DMS79 (cell line): ENCODE data around the gene CSF2.

Source experiments
- DNase-seq: peaks from one replicate; lab custom pipeline; 2025; lab: John Stamatoyannopoulos, UW

The CSF2 gene

DNA sequence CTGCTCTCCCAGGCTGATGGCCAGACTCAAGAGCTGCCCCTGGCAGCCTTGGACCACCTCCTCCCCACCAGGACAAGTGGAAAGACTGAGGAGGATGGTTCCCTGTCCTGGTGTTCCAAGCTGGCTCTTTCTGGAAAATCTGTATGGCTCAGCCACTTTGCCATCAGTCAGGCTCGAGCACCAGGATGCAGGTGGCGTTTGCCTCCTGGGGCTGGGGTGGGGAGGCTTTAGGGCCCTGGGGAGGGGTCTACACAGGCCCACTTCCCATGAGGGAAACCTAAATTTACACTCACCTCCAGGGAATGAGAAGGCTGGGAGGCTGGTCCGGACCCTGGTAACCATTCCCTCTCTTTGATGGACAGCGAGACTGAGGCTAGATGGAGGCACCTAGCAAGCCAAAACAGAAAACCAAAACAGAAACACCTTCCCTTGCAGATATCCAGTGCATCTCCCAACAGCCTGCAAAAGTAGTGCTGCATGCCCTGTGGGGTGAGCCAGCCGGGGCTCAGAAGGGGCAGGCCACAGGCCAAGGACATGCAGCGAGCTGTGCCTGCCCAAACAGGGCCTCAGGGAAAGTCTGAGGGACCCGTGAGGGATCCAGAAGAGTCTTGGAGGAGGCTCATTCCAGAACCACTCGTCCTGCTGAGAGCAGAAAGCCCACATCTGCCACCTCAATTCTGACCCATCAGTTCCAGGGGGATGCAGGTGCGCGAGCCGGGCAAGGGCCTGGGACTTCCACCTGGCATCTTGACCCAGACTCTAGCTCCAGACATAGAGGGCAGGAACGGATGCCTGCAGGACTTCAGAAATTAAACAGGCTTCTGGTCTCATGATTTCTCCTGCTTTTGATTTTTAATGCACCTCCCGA, 5.4 kb upstream of the CSF2 start:
- DNase-seq = no peak

DNA sequence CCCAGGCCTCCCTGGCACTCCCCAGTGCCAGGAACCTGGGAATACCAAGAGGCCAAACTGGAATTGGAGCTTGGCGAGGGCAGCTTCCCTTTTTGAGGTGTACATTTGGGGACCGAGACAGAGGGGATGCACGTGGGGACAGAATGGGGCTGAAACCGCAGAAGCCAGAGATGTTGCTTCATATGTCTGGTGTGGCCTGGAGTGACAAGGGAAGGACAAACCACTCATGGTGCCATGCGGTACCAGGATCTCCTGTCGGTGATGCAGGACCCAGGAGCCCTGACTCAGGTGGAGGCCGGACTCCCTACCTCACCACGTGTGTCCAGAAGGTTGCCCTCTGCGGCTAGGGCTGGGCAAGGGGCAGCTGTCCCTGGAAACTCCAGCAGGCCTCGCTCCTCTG, 4.0 kb upstream of the CSF2 start:
- no peak for DNase-seq

- no peak for DNase-seq
Measured at GRCh38 chr5:132069994-132070393, 3.6 kb upstream of the CSF2 start.

DNA sequence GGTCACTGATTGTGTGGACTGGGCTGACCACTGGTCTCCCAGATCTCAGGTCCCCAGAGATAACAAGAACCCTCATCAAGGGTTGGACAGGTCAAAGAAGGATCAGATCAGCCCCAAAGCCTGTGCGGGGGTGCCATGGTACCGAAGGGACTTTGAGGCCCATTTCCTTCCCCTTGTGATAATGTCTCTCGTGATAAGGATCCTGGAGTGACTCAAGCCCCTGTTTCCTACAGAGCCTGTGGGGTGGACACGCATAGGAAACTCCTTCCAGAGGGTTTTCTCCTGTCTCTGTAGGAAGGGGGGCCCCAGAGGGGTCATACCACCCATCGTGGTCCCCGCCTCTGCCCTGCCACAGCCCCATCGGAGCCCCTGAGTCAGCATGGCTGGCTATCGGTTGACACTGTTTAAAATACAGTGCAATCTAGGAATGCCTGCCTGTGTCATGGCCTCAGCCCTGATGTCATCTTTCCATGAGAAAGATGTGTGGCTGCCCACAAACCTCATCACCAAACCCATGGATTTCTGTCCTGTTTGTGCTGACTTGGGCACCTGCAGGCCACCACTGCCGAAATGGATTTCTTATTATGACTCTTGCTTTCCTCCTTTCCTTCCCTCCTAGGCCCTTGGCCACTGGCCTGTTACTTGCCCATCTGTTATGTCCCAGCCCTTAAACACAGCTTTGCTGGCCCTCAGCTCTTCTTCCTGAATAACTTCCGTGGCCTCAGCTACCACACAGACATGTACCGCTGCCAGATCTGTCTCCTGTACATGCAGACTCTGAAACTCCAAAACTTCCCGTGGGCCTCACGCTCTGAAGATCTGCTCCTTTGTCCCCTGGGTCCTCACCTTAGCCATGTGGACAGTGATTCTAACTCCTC, 2.9 kb upstream of the CSF2 start:
- DNase-seq = no peak

DNA sequence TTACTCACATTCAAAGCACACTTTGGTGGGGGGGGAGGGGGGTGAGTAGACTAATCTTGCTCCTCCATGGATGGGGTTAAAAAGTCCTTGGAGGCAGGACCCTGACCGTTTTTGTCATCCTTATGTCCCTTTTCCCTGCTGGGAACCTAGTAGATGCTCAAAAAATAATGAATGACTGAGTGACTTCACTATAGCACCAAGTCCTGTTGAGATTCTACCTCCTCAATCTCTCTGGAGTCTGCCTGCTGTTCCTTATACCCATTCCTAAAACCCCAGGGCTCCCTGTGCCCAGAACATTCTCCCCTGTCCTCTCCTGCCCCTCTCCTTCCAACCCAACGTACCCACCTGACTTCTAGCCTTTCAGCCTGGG, 2.3 kb upstream of the CSF2 start:
- DNase-seq = no peak

GRCh38 chr5:132072070-132072469, 1.5 kb upstream of the CSF2 start:
- no peak for DNase-seq

DNA sequence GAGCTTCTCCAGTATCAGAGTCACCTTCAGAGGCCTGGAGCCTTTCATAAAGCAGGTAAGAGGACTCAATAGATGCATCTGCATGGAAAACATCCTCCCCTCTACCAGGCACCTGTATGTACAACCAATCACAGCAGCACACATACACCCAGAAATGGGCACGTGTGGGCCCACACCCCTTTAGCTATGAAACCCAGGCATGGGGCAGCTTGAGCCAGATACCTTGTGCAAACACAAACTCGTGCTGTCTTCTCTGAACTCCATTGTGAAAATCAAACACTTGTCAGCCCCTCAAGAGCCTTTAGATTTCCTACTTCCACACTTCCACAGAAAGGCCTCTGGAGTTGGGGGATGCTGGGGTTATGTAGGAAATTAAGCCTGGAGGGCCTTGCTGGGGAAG, 1.1 kb upstream of the CSF2 start:
- DNase-seq = no peak

DNA sequence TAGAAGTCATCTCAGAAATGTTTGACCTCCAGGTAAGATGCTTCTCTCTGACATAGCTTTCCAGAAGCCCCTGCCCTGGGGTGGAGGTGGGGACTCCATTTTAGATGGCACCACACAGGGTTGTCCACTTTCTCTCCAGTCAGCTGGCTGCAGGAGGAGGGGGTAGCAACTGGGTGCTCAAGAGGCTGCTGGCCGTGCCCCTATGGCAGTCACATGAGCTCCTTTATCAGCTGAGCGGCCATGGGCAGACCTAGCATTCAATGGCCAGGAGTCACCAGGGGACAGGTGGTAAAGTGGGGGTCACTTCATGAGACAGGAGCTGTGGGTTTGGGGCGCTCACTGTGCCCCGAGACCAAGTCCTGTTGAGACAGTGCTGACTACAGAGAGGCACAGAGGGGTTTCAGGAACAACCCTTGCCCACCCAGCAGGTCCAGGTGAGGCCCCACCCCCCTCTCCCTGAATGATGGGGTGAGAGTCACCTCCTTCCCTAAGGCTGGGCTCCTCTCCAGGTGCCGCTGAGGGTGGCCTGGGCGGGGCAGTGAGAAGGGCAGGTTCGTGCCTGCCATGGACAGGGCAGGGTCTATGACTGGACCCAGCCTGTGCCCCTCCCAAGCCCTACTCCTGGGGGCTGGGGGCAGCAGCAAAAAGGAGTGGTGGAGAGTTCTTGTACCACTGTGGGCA, 642 bp downstream of the CSF2 start:
- no peak for DNase-seq

GRCh38 chr5:132074772-132075718, 1.5 kb downstream of the CSF2 start:
- no peak for DNase-seq

GRCh38 chr5:132075719-132076077, 2.1 kb downstream of the CSF2 start:
- DNase-seq = no peak

DNA sequence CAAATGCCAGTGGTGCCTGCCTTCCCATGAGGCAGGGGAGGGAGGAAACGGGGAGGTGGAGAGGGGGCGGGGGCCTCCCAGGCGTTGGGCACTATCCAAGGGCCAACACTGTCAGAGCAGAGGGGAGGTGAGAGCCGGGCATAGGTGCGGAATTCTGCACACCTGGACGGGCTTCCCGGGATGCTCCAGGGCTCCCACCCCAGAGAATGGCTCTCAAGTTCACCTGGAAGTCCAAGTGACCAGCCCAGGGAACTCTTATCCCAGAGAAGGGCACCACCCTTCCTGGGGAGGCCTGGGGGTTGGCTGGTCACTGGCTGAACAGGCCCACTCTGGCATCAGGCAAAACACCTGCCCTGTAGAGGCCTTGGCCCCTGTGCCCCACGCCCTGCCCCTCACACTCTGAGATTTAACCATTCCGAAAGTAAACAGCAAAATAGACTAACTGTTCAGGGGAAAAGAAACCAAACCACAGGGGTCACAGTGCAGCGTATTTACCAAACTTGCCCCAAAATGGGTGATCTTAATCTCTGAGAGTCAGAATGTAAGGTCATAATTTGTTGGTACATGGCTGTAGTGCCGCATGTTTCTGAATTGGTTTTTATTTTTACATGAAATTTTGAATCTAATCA, 2.7 kb downstream of the CSF2 start:
- DNase-seq = no peak

GRCh38 chr5:132076983-132077382, 3.4 kb downstream of the CSF2 start:
- DNase-seq = no peak

DNA sequence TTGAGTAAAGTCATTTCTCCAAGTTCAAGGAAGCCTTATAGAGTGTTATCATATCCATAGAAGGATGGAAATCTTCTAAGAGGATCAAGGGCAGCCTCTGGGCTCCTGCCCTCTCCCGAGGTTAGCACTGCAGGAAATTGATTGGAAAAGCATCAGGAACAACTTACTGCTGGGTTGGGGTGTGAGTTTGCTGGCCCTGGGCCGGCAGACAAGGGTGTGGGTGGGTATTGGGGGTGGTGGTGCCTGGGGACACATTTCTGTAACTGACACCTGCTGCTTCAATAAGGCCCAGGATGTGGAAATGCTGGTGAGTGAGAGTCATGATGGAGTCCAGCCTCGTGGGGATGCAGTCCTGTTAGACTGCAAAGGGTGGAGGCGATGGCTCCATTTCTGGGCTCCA, 5.5 kb downstream of the CSF2 start:
- no peak for DNase-seq

GRCh38 chr5:132079619-132080018, 6.0 kb downstream of the CSF2 start:
- no peak for DNase-seq

GRCh38 chr5:132080595-132080994, 7.0 kb downstream of the CSF2 start:
- no peak for DNase-seq

- no peak for DNase-seq
Measured at GRCh38 chr5:132081458-132081857, 7.9 kb downstream of the CSF2 start.

- no peak for DNase-seq
Measured at GRCh38 chr5:132082329-132083023, 8.9 kb downstream of the CSF2 start.

DNA sequence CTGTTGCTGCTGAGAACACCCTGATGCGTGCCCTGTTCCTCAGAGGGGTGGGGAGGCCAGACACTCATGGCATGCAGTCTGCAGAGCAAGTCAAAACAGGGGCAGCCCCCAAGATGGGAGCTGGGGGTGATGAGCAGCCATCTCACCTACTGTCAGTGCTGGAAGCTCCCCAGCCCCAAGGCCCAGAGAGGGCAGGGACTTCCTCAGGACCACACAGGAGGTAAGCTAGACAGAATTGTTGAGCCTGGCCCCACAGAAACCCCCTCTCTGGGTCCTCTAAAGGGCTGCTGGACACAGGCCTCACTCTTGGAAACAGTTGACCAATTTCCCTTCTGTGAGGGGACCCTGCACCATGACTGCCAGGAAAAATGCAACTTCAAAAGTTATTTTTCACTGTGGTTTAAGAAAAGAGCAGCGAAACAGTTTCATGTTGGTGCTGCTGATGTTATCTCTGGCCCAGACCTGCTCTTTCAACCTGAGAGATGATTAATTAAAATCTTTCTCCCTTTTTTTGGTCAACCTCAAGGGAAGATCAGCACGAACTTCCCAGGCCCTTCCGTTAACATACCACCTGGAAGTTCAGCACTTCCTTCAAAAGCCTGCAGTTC, 9.6 kb downstream of the CSF2 start:
- DNase-seq = no peak

DNA sequence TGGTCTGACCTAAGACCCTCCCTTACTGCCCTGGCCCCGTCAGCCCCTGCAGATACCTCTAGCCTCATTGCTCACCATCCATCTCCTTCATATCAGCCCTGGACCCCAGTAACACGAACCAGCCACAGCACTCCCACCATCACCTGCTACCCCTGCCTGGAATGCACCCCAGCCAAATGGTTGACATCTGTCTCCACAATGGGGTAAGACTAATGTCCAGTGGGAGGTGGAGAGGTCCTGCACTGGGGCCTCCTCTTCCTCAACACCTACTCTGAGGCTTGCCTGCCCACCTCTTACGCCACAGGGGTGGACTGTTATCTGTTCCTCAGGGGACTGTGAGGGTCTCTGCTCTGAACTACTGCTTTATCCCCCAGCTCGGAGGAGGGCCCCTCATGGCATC, 12.1 kb downstream of the CSF2 start:
- no peak for DNase-seq

- no peak for DNase-seq
Measured at GRCh38 chr5:132086277-132086794, 12.7 kb downstream of the CSF2 start.
